Measurements from ENCODE around the gene PXN. TPM values are rescaled to one million over a fixed set of nuclear protein-coding genes. Genes with fewer than 3 reads are reported as not detected.

Gene PXN
- total RNA-seq, 2 experiments from 2014 or later: 229 to 230 TPM

DNA sequence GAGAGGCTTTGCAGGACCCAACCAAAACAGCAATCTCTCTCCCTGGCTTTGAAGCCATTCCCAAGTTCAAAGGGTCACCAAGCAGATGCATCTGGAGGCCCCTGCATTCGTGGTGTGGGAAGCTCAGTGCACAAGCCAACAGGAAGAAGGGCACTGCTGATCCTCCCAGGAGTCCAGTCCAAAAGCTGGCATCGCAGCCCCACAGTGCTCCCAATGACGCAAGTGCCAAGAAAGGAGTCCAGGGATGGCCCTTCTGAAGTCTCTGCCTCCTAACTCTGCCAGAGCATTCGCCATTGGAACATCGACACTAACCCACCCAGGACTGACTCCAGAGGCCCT, 25.1 kb downstream of the PXN start:
- ChIA-PET POLR2A (interaction anchor here (0.7 to 7.3 kb wide), 8 partner anchors 8 to 53 kb away, joined by 3 to 83 read pairs (median 5); partner anchors contain the start of genes RNU4-1, RNU4-2 and RPLP0), CTCF (interaction anchor here (1.1 to 1.2 kb wide), 2 partner anchors 10 to 22 kb away, joined by 3 to 4 read pairs; no protein-coding TSS in a partner anchor)
- H3K4me3 Mint-ChIP-seq: no peak overlapping the region
- Histone ChIP-seq H3K4me3 (ENCODE audit: low read length) (no peak overlapping the region), H3K9me3 (ENCODE audit: control insufficient read depth in 1 of 2, insufficient read depth in 1 of 2, low read length in 2 of 2) (no peaks in the 10 kb centered on the region), H3K27me3 (ENCODE audit: control insufficient read depth in 1 of 2, insufficient read depth in 2 of 2, low read length in 2 of 2) (no peaks in the 10 kb centered on the region), H3K27ac (ENCODE audit: low read depth in 1 of 2, low read length in 2 of 2) (no peak overlapping the region), H3K36me3 (ENCODE audit: insufficient read depth, low read length) (peaks cover 34% of the 10 kb centered on the region), H3K4me1 (ENCODE audit: insufficient read depth, low read length) (peaks cover 92% of the 10 kb centered on the region)
- no peak for DNase-seq
- peak overlapping the region; percentile 69 for H3K27ac Mint-ChIP-seq
- H3K9me3 Mint-ChIP-seq: no peaks in the 10 kb centered on the region
- no peaks in the 10 kb centered on the region for H3K27me3 Mint-ChIP-seq
- H3K36me3 Mint-ChIP-seq (ENCODE audit: low read depth): peaks cover 44% of the 10 kb centered on the region
- ATAC-seq (ENCODE audit: poor library complexity): no peak
- peaks cover 78% of the 10 kb centered on the region for H3K4me1 Mint-ChIP-seq (ENCODE audit: low read depth)
- intact Hi-C loops (cut with DNase I, micrococcal nuclease): no loop called here
- TF ChIP-seq, protein P1, sequence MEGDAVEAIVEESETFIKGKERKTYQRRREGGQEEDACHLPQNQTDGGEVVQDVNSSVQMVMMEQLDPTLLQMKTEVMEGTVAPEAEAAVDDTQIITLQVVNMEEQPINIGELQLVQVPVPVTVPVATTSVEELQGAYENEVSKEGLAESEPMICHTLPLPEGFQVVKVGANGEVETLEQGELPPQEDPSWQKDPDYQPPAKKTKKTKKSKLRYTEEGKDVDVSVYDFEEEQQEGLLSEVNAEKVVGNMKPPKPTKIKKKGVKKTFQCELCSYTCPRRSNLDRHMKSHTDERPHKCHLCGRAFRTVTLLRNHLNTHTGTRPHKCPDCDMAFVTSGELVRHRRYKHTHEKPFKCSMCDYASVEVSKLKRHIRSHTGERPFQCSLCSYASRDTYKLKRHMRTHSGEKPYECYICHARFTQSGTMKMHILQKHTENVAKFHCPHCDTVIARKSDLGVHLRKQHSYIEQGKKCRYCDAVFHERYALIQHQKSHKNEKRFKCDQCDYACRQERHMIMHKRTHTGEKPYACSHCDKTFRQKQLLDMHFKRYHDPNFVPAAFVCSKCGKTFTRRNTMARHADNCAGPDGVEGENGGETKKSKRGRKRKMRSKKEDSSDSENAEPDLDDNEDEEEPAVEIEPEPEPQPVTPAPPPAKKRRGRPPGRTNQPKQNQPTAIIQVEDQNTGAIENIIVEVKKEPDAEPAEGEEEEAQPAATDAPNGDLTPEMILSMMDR (IDR thresholded peaks at IDR 0.05): no peak

DNA sequence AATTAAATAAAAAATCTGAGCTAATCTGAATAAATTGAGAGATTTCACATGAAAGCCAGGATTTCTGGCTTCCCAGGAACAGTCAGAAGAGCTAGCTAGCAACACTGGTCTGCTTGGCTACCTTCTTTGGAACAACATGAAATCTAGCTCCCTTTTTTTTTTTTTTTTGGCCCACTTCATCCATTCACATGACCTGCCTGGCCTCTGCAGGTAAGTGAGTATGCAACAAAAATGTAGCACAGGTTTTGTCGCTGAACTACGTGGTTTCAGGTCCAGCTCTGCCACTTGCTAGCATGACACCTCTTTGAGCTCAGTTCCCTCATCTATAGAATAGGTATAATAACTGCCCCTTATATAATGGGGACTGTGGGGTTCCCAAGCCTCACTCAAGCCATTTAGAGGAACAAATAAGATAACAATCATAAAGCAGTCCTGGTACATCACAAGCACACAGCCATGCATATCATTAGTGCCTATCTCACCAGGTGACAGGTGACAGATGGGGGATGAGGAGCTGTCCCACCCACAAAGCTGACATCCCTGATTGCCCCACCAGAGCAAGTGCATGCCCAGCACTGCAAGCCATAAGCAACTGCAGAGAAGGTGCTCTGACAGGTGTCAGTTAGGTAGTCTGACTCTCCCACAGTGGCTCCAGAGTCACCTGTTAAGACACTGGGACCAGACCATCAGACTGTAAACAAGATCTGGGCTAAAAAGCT, 25.6 kb downstream of the PXN start:
- POLR2A ChIA-PET: interaction anchor here (0.9 to 7.3 kb wide), 9 partner anchors 8 to 53 kb away, joined by 3 to 83 read pairs (median 6); partner anchors contain the start of genes PXN, RNU4-1, RNU4-2 and RPLP0
- Mint-ChIP-seq H3K27ac (peak overlapping the region; percentile 69), H3K36me3 (ENCODE audit: low read depth) (peaks cover 39% of the 10 kb centered on the region), H3K9me3 (no peaks in the 10 kb centered on the region), H3K27me3 (no peaks in the 10 kb centered on the region), H3K4me1 (ENCODE audit: low read depth) (peaks cover 79% of the 10 kb centered on the region), H3K4me3 (no peak overlapping the region)
- Histone ChIP-seq H3K27me3 (ENCODE audit: control insufficient read depth in 1 of 2, insufficient read depth in 2 of 2, low read length in 2 of 2) (no peaks in the 10 kb centered on the region), H3K27ac (ENCODE audit: low read depth in 1 of 2, low read length in 2 of 2) (no peak overlapping the region), H3K36me3 (ENCODE audit: insufficient read depth, low read length) (peaks cover 33% of the 10 kb centered on the region), H3K4me1 (ENCODE audit: insufficient read depth, low read length) (peaks cover 95% of the 10 kb centered on the region), H3K9me3 (ENCODE audit: control insufficient read depth in 1 of 2, insufficient read depth in 1 of 2, low read length in 2 of 2) (no peaks in the 10 kb centered on the region), H3K4me3 (ENCODE audit: low read length) (no peak overlapping the region)
- no peak for DNase-seq
- intact Hi-C loops (cut with DNase I, micrococcal nuclease): no loop called here
- ATAC-seq (ENCODE audit: poor library complexity): no peak
- CTCF ChIA-PET: interaction anchor here (0.6 to 1.2 kb wide), 3 partner anchors 10 to 26 kb away, joined by 3 to 4 read pairs (median 3); partner anchors contain the start of gene PXN
- TF ChIP-seq, protein P1 (IDR thresholded peaks at IDR 0.05): no peak

DNA sequence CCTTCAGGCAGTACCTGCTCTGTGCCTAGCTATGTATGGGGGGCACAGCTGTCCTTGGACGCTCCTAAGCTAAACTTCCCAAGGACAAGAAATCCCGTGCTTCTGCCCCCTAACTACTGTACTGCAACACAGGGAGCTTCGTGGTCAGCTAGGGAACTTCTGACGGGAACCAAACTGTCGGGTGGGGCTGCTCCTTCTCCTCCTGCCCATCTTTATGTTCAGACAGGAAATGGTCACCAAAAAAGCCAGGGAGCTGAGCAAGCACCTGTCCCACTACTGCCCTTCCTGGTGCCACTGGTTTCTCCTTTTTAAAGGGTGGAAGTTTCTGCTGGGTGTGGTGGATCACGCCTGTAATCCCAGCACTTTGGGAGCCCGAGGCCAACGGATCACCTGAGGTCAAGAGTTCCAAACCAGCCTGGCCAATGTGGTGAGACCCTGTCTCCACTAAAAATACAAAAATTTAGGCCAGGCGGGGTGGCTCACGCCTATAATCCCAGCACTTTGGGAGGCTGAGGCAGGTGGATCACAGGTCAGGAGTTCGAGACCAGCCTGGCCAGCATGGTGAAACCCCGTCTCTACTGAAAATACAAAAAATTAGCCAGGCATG, 26.6 kb downstream of the PXN start:
- no peak for DNase-seq
- Histone ChIP-seq H3K9me3 (ENCODE audit: control insufficient read depth in 1 of 2, insufficient read depth in 1 of 2, low read length in 2 of 2) (no peaks in the 10 kb centered on the region), H3K36me3 (ENCODE audit: insufficient read depth, low read length) (peaks cover 32% of the 10 kb centered on the region), H3K27me3 (ENCODE audit: control insufficient read depth in 1 of 2, insufficient read depth in 2 of 2, low read length in 2 of 2) (no peaks in the 10 kb centered on the region), H3K4me3 (ENCODE audit: low read length) (no peak overlapping the region), H3K27ac (ENCODE audit: low read depth in 1 of 2, low read length in 2 of 2) (no peak overlapping the region), H3K4me1 (ENCODE audit: insufficient read depth, low read length) (peaks cover 99% of the 10 kb centered on the region)
- H3K4me3 Mint-ChIP-seq: no peak overlapping the region
- ATAC-seq (ENCODE audit: poor library complexity): no peak
- H3K27ac Mint-ChIP-seq: peak overlapping the region; percentile 86
- peaks cover 82% of the 10 kb centered on the region for H3K4me1 Mint-ChIP-seq (ENCODE audit: low read depth)
- H3K36me3 Mint-ChIP-seq (ENCODE audit: low read depth): peaks cover 35% of the 10 kb centered on the region
- no peaks in the 10 kb centered on the region for H3K9me3 Mint-ChIP-seq
- no peaks in the 10 kb centered on the region for H3K27me3 Mint-ChIP-seq
- TF ChIP-seq, protein P1 (IDR thresholded peaks at IDR 0.05): no peak
- CTCF ChIA-PET: interaction anchor here (0.6 to 1.6 kb wide), 4 partner anchors 11 to 27 kb away, joined by 3 to 7 read pairs (median 4); partner anchors contain the start of gene PXN
- POLR2A ChIA-PET: interaction anchor here (0.9 to 7.3 kb wide), 8 partner anchors 8 to 53 kb away, joined by 3 to 83 read pairs (median 8); partner anchors contain the start of genes PXN, RNU4-2 and RPLP0
- intact Hi-C loops (cut with DNase I, micrococcal nuclease): no loop called here
